ENCODE data around the gene SORBS1. TPM values are rescaled to one million over a fixed set of nuclear protein-coding genes. Genes with fewer than 3 reads are reported as not detected.

SORBS1 gene
- total RNA-seq, 4 donors from 2014 or later = 92.2 to 308 (median 150) TPM

DNA sequence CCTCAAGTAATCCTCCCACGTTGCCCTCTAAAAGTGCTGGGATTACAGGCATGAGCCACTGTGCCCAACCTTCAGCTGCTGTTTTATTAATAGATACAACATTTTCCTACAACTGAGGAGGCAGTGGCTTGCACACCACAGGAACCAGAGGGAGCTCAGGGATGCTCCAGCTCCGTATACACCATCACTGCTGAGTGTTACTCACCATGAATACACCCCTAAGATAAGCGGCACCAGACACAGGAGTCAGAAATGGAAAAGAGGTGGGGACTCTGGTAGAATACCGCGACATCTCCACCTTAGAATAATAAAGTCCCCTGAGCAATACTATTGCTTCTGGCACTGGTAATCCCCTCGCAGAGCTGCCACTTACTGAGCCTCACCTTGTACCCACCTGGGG, 201.7 kb downstream of the SORBS1 start:
- DNase-seq = no peak
- H3K36me3 ChIP-seq = peaks cover 0 to 5% (median 0%) of the 10 kb centered on the region in 4 donors
- TF ChIP-seq POLR2AphosphoS5 (IDR thresholded peaks at IDR 0.05) (no peak), EP300 (IDR thresholded peaks at IDR 0.05; ENCODE audit: low read depth) (no peak), POLR2A (IDR thresholded peaks at IDR 0.05) (no peak)
- TF ChIP-seq, protein P1, sequence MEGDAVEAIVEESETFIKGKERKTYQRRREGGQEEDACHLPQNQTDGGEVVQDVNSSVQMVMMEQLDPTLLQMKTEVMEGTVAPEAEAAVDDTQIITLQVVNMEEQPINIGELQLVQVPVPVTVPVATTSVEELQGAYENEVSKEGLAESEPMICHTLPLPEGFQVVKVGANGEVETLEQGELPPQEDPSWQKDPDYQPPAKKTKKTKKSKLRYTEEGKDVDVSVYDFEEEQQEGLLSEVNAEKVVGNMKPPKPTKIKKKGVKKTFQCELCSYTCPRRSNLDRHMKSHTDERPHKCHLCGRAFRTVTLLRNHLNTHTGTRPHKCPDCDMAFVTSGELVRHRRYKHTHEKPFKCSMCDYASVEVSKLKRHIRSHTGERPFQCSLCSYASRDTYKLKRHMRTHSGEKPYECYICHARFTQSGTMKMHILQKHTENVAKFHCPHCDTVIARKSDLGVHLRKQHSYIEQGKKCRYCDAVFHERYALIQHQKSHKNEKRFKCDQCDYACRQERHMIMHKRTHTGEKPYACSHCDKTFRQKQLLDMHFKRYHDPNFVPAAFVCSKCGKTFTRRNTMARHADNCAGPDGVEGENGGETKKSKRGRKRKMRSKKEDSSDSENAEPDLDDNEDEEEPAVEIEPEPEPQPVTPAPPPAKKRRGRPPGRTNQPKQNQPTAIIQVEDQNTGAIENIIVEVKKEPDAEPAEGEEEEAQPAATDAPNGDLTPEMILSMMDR (IDR thresholded peaks at IDR 0.05) = no peak
- H3K4me3 ChIP-seq = no peak overlapping the region
- H3K27ac ChIP-seq = peak overlapping the region in 1 of 4 donors; percentile 10
- in situ Hi-C loops (cut with MboI; ENCODE audit: low pct_ligation_motif_present in 1 of 4, low pct_unique_long_range_greater_than_20kb in 1 of 4, low sequenced_read_pairs in 3 of 4) = loop anchor here in 1 of 4 donors (25.0 kb wide), 1 partner anchor 722 kb away; no protein-coding TSS in a partner anchor
- peaks cover 3 to 15% (median 9%) of the 10 kb centered on the region in 4 donors for H3K4me1 ChIP-seq
- H3K9me3 ChIP-seq = no peaks in the 10 kb centered on the region
- WGBS, 2 donors (ENCODE audit: low coverage in 1 of 2) = 75% methylated on average over 6 of the region's 6 CpGs; no CpG with 5 or more reads in 1 of the 2 donors
- intact Hi-C loops (cut with DNase I; ENCODE audit: low total_unique reads) = no loop called here
- H3K27me3 ChIP-seq = no peaks in the 10 kb centered on the region

DNA sequence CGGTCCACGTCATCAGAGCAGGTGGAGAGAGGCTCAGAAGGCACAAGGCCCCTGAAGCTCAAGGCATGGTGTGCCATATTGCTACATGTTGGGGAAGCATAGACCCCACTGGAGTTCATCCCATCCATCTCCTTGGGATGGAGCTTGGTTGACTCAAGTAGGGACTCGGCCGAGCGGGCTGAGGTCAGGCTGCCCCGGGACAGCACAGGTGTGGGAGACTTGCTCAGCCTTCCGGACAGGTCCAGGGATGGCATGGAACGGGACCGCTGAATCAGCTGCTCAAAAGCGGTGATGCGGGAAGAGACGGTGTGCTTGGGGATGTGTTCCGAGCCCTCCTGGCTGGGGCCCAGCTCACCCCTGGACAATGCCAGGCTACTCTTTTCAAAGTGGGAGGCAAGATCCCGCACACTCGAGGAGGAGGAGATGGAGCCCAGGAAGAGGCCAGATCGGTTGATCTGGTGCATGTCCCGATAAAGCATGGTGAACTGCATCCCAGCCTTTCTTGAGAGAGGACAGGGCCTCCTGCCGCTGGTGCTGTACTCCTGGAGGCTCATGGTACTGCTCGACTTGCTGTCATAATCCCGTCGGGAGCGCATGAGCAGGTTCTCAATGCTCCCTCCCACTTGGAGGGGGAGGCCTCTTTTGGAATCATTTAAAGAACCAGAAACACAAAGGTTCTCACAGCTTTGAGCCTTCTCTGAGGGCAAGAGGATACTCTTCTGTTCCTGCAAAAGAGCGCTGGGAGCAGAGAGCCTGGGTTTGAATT, 204.8 kb downstream of the SORBS1 start:
- intact Hi-C loops (cut with DNase I; ENCODE audit: low total_unique reads) = no loop called here
- Histone ChIP-seq H3K4me3 (no peak overlapping the region), H3K27ac (no peak overlapping the region), H3K27me3 (no peaks in the 10 kb centered on the region), H3K36me3 (peaks cover 0 to 5% (median 0%) of the 10 kb centered on the region in 4 donors), H3K4me1 (peaks cover 0 to 12% (median 9%) of the 10 kb centered on the region in 4 donors), H3K9me3 (no peaks in the 10 kb centered on the region)
- WGBS, 2 donors (ENCODE audit: low coverage in 1 of 2) = 86 to 95% methylated on average over 8 to 23 of the region's 23 CpGs
- TF ChIP-seq EP300 (IDR thresholded peaks at IDR 0.05; ENCODE audit: low read depth) = no peak
- TF ChIP-seq, protein P1 (IDR thresholded peaks at IDR 0.05) = no peak
- no peak for TF ChIP-seq POLR2A (IDR thresholded peaks at IDR 0.05)
- in situ Hi-C loops (cut with MboI; ENCODE audit: low pct_ligation_motif_present in 1 of 4, low pct_unique_long_range_greater_than_20kb in 1 of 4, low sequenced_read_pairs in 3 of 4) = loop anchor here in 1 of 4 donors (25.0 kb wide), 1 partner anchor 719 kb away; no protein-coding TSS in a partner anchor
- DNase-seq = no peak

DNA sequence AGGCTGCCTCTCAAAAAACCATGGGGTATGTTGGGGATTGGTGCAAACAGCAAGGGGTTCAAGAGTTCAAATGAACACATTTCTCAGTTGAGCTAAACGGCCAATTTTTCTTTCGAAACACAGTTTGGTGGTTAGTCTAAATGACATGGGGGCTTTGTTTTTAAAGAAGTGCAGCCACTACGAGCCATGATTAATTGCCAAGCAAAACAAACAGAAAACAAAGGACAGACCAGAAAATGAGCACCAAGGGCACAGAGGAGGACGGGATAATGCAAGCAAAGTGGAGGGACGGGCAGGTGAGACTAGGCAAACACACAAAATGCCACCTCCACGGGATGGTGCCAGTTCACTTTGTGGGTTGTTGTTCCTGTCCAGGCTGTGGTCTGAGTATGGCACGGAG, 205.9 kb downstream of the SORBS1 start:
- no peak overlapping the region for H3K4me3 ChIP-seq
- H3K27me3 ChIP-seq = no peaks in the 10 kb centered on the region
- H3K36me3 ChIP-seq = peaks cover 0 to 5% (median 0%) of the 10 kb centered on the region in 4 donors
- no peak for TF ChIP-seq POLR2AphosphoS5 (IDR thresholded peaks at IDR 0.05)
- TF ChIP-seq, protein P1 (IDR thresholded peaks at IDR 0.05) = no peak
- TF ChIP-seq EP300 (IDR thresholded peaks at IDR 0.05; ENCODE audit: low read depth) = no peak
- TF ChIP-seq POLR2A (IDR thresholded peaks at IDR 0.05) = no peak
- 75 to 81% methylated on average over 4 to 7 of the region's 7 CpGs for WGBS, 2 donors (ENCODE audit: low coverage in 1 of 2)
- intact Hi-C loops (cut with DNase I; ENCODE audit: low total_unique reads) (no loop called here), in situ Hi-C loops (cut with MboI; ENCODE audit: low pct_ligation_motif_present in 1 of 4, low pct_unique_long_range_greater_than_20kb in 1 of 4, low sequenced_read_pairs in 3 of 4) (loop anchor here in 1 of 4 donors (25.0 kb wide), 1 partner anchor 718 kb away; no protein-coding TSS in a partner anchor)
- no peak overlapping the region for H3K27ac ChIP-seq
- no peaks in the 10 kb centered on the region for H3K9me3 ChIP-seq
- peaks cover 0 to 11% (median 7%) of the 10 kb centered on the region in 4 donors for H3K4me1 ChIP-seq
- DNase-seq = no peak

GRCh38 chr10:95354110-95354509, 207.1 kb downstream of the SORBS1 start:
- no peaks in the 10 kb centered on the region for H3K9me3 ChIP-seq
- H3K4me1 ChIP-seq = peaks cover 0 to 9% (median 7%) of the 10 kb centered on the region in 4 donors
- intact Hi-C loops (cut with DNase I; ENCODE audit: low total_unique reads) (no loop called here), in situ Hi-C loops (cut with MboI; ENCODE audit: low pct_ligation_motif_present in 1 of 4, low pct_unique_long_range_greater_than_20kb in 1 of 4, low sequenced_read_pairs in 3 of 4) (loop anchor here in 1 of 4 donors (25.0 kb wide), 1 partner anchor 717 kb away; no protein-coding TSS in a partner anchor)
- H3K4me3 ChIP-seq = no peak overlapping the region
- DNase-seq = no peak
- H3K36me3 ChIP-seq = peaks cover 0 to 5% (median 0%) of the 10 kb centered on the region in 4 donors
- H3K27me3 ChIP-seq = no peaks in the 10 kb centered on the region
- peak overlapping the region in 1 of 4 donors; percentile 1 for H3K27ac ChIP-seq
- no peak for TF ChIP-seq POLR2A (IDR thresholded peaks at IDR 0.05)
